Erythroblast (primary cell): ENCODE data around the gene TUBA4B.

Experiments used
- GATA1 ChIP-seq: IDR thresholded peaks from 2 replicates; pipeline ENCODE4 v1.6.1; 2011; ENCODE audit warnings: low read depth, mild to moderate bottlenecking, control low read depth, low read length, moderate library complexity
- POLR2A ChIP-seq: IDR thresholded peaks from 2 replicates; pipeline ENCODE4 v1.6.1; 2011; ENCODE audit warnings: mild to moderate bottlenecking, low read length

- TF ChIP-seq POLR2A: no peak
- TF ChIP-seq GATA1: no peak
Observed at GRCh38 chr2:219250049-219250781, 2.8 kb upstream of the TUBA4B start.
